ENCODE results near the gene TMEM87B. TPM values are rescaled to one million over a fixed set of nuclear protein-coding genes. Genes with fewer than 3 reads are reported as not detected.
"Not testable (repeated sequence)": the region's sequence is repeated elsewhere in the genome, so short reads cannot be mapped to it uniquely, and the experiment has no call there.

Gene TMEM87B
- total and polyA plus RNA-seq, 2 of the 4 experiments (the other 2 are of a cell fraction): 6.3 to 12.5 TPM

DNA sequence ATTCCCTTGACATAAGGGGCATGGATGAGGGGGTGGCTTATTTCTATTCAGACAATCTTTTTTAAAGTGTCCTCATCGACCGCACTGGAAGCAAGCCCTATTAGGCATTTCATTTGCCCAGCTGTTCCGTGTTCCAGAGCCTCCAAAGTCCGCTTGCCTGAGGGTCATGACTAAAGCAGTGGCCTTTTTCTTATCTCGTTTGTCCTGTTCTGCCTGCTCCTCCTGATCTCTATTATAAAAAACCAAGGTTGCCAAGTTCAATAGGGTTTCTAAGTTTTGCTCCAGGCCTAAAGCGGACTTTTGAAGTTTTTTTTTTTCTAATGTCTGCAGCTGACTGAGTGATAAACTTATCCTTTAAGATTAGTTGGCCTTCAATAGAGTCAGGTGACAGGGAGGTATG, 13.6 kb upstream of the TMEM87B start:
- H3K4me2 ChIP-seq (ENCODE audit: low read depth, low read length); CTCF ChIA-PET; dilution Hi-C loops (cut with HindIII; ENCODE audit: low sequenced_read_pairs, unreplicated experiment); H2BK5ac ChIP-seq (ENCODE audit: low read depth, low read length, poor library complexity, severe bottlenecking); H3K27me3 ChIP-seq (ENCODE audit: control insufficient read depth, insufficient read depth, low read length); POLR2A ChIA-PET (ENCODE audit: unreplicated experiment); H2BK20ac ChIP-seq (ENCODE audit: low read depth, low read length); BruUV-seq (replicated peaks); H4K8ac ChIP-seq (ENCODE audit: low read depth in 2 of 2, low read length in 2 of 2); H3K36me3 ChIP-seq (ENCODE audit: control insufficient read depth, insufficient read depth, low read length); H3K4me1 ChIP-seq (ENCODE audit: control insufficient read depth, insufficient read depth, low read length); H4K5ac ChIP-seq (ENCODE audit: low read depth, low read length); H3K14ac ChIP-seq (replicated peaks; ENCODE audit: low read depth, low read length); H3K56ac ChIP-seq (ENCODE audit: extremely low read depth, insufficient read depth, low read length); H3K4me3 ChIP-seq (ENCODE audit: insufficient read depth, low read depth, low read length); H2BK120ac ChIP-seq (ENCODE audit: low read depth, low read length); H3K27ac ChIP-seq (ENCODE audit: insufficient read depth, low read length); H4K91ac ChIP-seq (ENCODE audit: insufficient read depth, low read depth, low read length); H4K20me1 ChIP-seq (ENCODE audit: insufficient read depth, low read length); H2AFZ ChIP-seq (replicated peaks; ENCODE audit: low read length, poor library complexity); H2BK15ac ChIP-seq (ENCODE audit: low read depth, low read length); DNase-seq; H3K18ac ChIP-seq (ENCODE audit: low read depth, low read length); H3K79me1 ChIP-seq (ENCODE audit: low read depth in 1 of 2, low read length in 2 of 2); H2AK5ac ChIP-seq (ENCODE audit: low read depth, low read length); H3K4ac ChIP-seq (ENCODE audit: low read depth, low read length); in situ Hi-C loops (cut with MboI; ENCODE audit: low sequenced_read_pairs); H3K9me1 ChIP-seq (ENCODE audit: insufficient read depth, low read length); H3K23ac ChIP-seq (ENCODE audit: low read depth, low read length); ATAC-seq (ENCODE audit: low read depth); H3K9ac ChIP-seq (ENCODE audit: low read depth, low read length); intact Hi-C loops (cut with micrococcal nuclease); H2AK9ac ChIP-seq (replicated peaks; ENCODE audit: low read depth, low read length, poor library complexity): not testable (repeated sequence)
- WGBS, 2 experiments (ENCODE audit: extremely low coverage in 2 of 2, insufficient read length in 1 of 2): 66% methylated on average over 4 of the region's 6 CpGs; no CpG with 5 or more reads in 1 of the 2 experiments
- peaks cover 14% of the 10 kb centered on the region for H3K9me3 ChIP-seq (ENCODE audit: control insufficient read depth, insufficient read depth, low read length)

All from IMR-90 (cell line).